A673 (cell line): ENCODE data around the gene TOR1B.
"Not testable (repeated sequence)": the region's sequence is repeated elsewhere in the genome, so short reads cannot be mapped to it uniquely, and the experiment has no call there.

Experiments
- CTCF ChIP-seq: fragments of 300-800, 200-600 bp; sonication (generic); conservative IDR thresholded peaks from 2 replicates; pipeline ENCODE4 v1.5.1; 2017; ENCODE audit warnings: low read depth, mild to moderate bottlenecking, antibody characterized with exemption, low read length, moderate library complexity, mixed read lengths
- EZH2 ChIP-seq: fragments of 200-600 bp; sonication (generic); IDR thresholded peaks from 2 replicates; pipeline ENCODE4 v1.6.1; 2017; ENCODE audit warnings: borderline replicate concordance, low read depth, mild to moderate bottlenecking, mixed read lengths, antibody characterized with exemption, low read length; ENCODE audit not compliant: poor library complexity, severe bottlenecking

- TF ChIP-seq CTCF, EZH2: not testable (repeated sequence)
Observed at GRCh38 chr9:129796029-129796428, 7.0 kb upstream of the TOR1B start.
